A549 (cell line): ENCODE results near the gene ENOX2. TPM values are rescaled to one million over a fixed set of nuclear protein-coding genes. Genes with fewer than 3 reads are reported as not detected.

Experiments
- ATAC-seq, 2 experiments: fragments of 200-7000 bp in 1 of 2; fragments of >200 bp in 1 of 2; cut with Nextera tagmentation in 1 of 2; cut with Tn5 transposase in 1 of 2; 3 replicates each; pipeline versions ENCODE4 v1.8.0 to v1.9.1; 2018 to 2020; ENCODE audit warnings: mild to moderate bottlenecking in 1 of 2, moderate library complexity in 1 of 2
- CTCF ChIA-PET: fragments of 300-600 bp; sonication (Branson Sonifier 250); formaldehyde crosslinking; extraction: SDS; loops from one replicate; lab custom pipeline; 2021; ENCODE audit warnings: antibody characterized with exemption, inconsistent platforms; lab: Yijun Ruan, JAX
- POLR2A ChIA-PET: fragments of 350-600 bp; formaldehyde crosslinking; extraction: SDS; loops from one replicate; lab custom pipeline; 2021; ENCODE audit warnings: antibody characterized with exemption, inconsistent platforms; lab: Yijun Ruan, JAX
- DNase-seq, 2 experiments: peaks; one replicate each; pipeline versions ENCODE4 v3.0.0 to v3.0.0-alpha.2; 2011 to 2016; ENCODE audit warnings: low read depth in 1 of 2, low spot score in 1 of 2
- FAIRE-seq: peaks from 2 replicates; lab custom pipeline; 2011; peaks lifted over from hg19 to GRCh38; lab: Jason Lieb, UNC
- H3K27ac ChIP-seq, 2 experiments: fragments of >200 bp; sonication (Bioruptor Twin); formaldehyde crosslinking; 3 replicates each; pipeline ENCODE4 v1.5.1; 2016 to 2017
- H3K4me1 ChIP-seq: fragments of >200 bp; sonication (Bioruptor Twin); formaldehyde crosslinking; 3 replicates; pipeline ENCODE4 v1.6.1; 2016
- H3K4me2 ChIP-seq: fragments of >200 bp; sonication (Bioruptor Twin); formaldehyde crosslinking; 3 replicates; pipeline ENCODE4 v1.6.1; 2016
- H3K4me3 ChIP-seq: fragments of >200 bp; sonication (Bioruptor Twin); formaldehyde crosslinking; 3 replicates; pipeline ENCODE4 v1.5.1; 2016
- H3K9me3 ChIP-seq: fragments of >200 bp; sonication (Bioruptor Twin); formaldehyde crosslinking; 3 replicates; pipeline ENCODE4 v1.6.1; 2016
- BHLHE40 ChIP-seq: IDR thresholded peaks from 2 replicates; pipeline ENCODE4 v1.6.1; 2012; ENCODE audit warnings: low read depth, low read length, inconsistent platforms
- CHD2 ChIP-seq: fragments of 150-350 bp; IDR thresholded peaks from 2 replicates; pipeline ENCODE4 v1.6.1; 2014; ENCODE audit warnings: low read length; ENCODE audit not compliant: partially characterized antibody
- CHD4 ChIP-seq: fragments of 200-600 bp; sonication (generic); IDR thresholded peaks from 2 replicates; pipeline ENCODE4 v1.6.1; 2016; ENCODE audit warnings: antibody characterized with exemption, mild to moderate bottlenecking, borderline replicate concordance
- EHF ChIP-seq: fragments of 250-450 bp; sonication (Bioruptor Pico); IDR thresholded peaks from 2 replicates; pipeline ENCODE4 v1.5.0; 2020; ENCODE audit warnings: mild to moderate bottlenecking
- EP300 ChIP-seq, 2 experiments: fragments of >200 bp; sonication (Bioruptor Twin); formaldehyde crosslinking; IDR thresholded peaks; 2 replicates in 1 of 2; 3 replicates in 1 of 2; pipeline ENCODE4 v1.6.1; 2016 to 2017
- FOSB ChIP-seq: fragments of 250-450 bp; sonication (Bioruptor Pico); IDR thresholded peaks from 2 replicates; pipeline ENCODE4 v1.5.0; 2020; ENCODE audit warnings: mild to moderate bottlenecking, moderate library complexity
- FOSL2 ChIP-seq, 2 experiments: fragments of 450-650 bp in 1 of 2; fragments of >200 bp in 1 of 2; sonication (Bioruptor Twin) in 1 of 2; formaldehyde crosslinking; IDR thresholded peaks; 2 replicates each; pipeline versions ENCODE4 v1.5.0 to v1.6.1; 2016 to 2020; ENCODE audit warnings: mild to moderate bottlenecking in 1 of 2, moderate library complexity in 1 of 2
- FOXS1 ChIP-seq: fragments of 250-450 bp; sonication (Bioruptor Pico); IDR thresholded peaks from 2 replicates; pipeline ENCODE4 v1.5.0; 2020; ENCODE audit warnings: mild to moderate bottlenecking, moderate library complexity
- GATA3 ChIP-seq: IDR thresholded peaks from 2 replicates; pipeline ENCODE4 v1.6.1; 2012; ENCODE audit warnings: borderline replicate concordance
- HDAC2 ChIP-seq: fragments of 200-600 bp; sonication (generic); IDR thresholded peaks from 2 replicates; pipeline ENCODE4 v1.6.1; 2016
- HEYL ChIP-seq: fragments of 250-450 bp; sonication (Bioruptor Pico); IDR thresholded peaks from 2 replicates; pipeline ENCODE4 v1.8.0; 2021; ENCODE audit warnings: mild to moderate bottlenecking, moderate library complexity
- JUNB ChIP-seq: fragments of >200 bp; sonication (Bioruptor Twin); formaldehyde crosslinking; IDR thresholded peaks from 2 replicates; pipeline ENCODE4 v1.6.1; 2016
- NFE2L2 ChIP-seq: fragments of 150-350 bp; conservative IDR thresholded peaks from 2 replicates; pipeline ENCODE4 v1.6.1; 2014; ENCODE audit warnings: low read length
- NR3C1 ChIP-seq: fragments of >200 bp; sonication (Bioruptor Twin); formaldehyde crosslinking; IDR thresholded peaks from 3 replicates; pipeline ENCODE4 v1.6.1; 2017
- PHF8 ChIP-seq: fragments of 200-600 bp; sonication (generic); IDR thresholded peaks from 2 replicates; pipeline ENCODE4 v1.6.1; 2016; ENCODE audit warnings: low read depth, mild to moderate bottlenecking, antibody characterized with exemption, moderate library complexity, borderline replicate concordance
- POLR2AphosphoS2 ChIP-seq: conservative IDR thresholded peaks from 2 replicates; pipeline ENCODE4 v1.6.1; 2012; ENCODE audit warnings: low read length, improper control_type of control experiment, inconsistent platforms
- RARB ChIP-seq: fragments of 250-450 bp; sonication (Bioruptor Pico); IDR thresholded peaks from 2 replicates; pipeline ENCODE4 v1.8.0; 2021; ENCODE audit warnings: mild to moderate bottlenecking, moderate library complexity
- RCOR1 ChIP-seq: fragments of 150-350 bp; IDR thresholded peaks from 2 replicates; pipeline ENCODE4 v1.6.1; 2014; ENCODE audit warnings: antibody characterized with exemption, low read length, low read depth
- RFX5 ChIP-seq: fragments of 450-650 bp; IDR thresholded peaks from 2 replicates; pipeline ENCODE4 v1.7.1; 2014; ENCODE audit warnings: antibody characterized with exemption, mild to moderate bottlenecking, moderate library complexity
- RNF2 ChIP-seq: fragments of 200-600 bp; sonication (generic); IDR thresholded peaks from 2 replicates; pipeline ENCODE4 v1.6.1; 2016; ENCODE audit warnings: low read depth, mild to moderate bottlenecking, antibody characterized with exemption, moderate library complexity, borderline replicate concordance
- ZC3H11A ChIP-seq: fragments of 450-650 bp; IDR thresholded peaks from 2 replicates; pipeline ENCODE4 v1.6.1; 2014; ENCODE audit warnings: antibody characterized with exemption, mild to moderate bottlenecking
- ZNF302 ChIP-seq: fragments of 250-450 bp; sonication (Bioruptor Pico); IDR thresholded peaks from 2 replicates; pipeline ENCODE4 v1.9.0; 2021; ENCODE audit warnings: inconsistent platforms, mild to moderate bottlenecking, moderate library complexity
- ZSCAN20 ChIP-seq: fragments of 250-450 bp; sonication (Bioruptor Pico); IDR thresholded peaks from 2 replicates; pipeline ENCODE4 v1.8.0; 2022; ENCODE audit warnings: mild to moderate bottlenecking, moderate library complexity
- WGBS: methylation state at CpG from one replicate; pipeline ENCODE4 v1.1.6; 2017; ENCODE audit errors: missing lambda C conversion rate; 5-methylcytosine and 5-hydroxymethylcytosine counted together
- polyA plus RNA-seq, 4 experiments: library from polyadenylated mRNA; depleted of rRNA in 3 of 4; stranded (reverse); fragments of >200 nt; fragmentation: RNase III in 1 of 4; extraction: RNeasy Plus Mini Kit Qiagen cat#74134 plus additional on column Dnase treatment in 1 of 4; gene quantifications; 2 replicates in 3 of 4; 3 replicates in 1 of 4; pipeline ENCODE4 v1.2.3, GENCODE V29; 2011 to 2017
- TF ChIP-seq, protein P1 (sequence below): IDR thresholded peaks from 2 replicates; pipeline ENCODE4 v1.6.1; 2012
- TF ChIP-seq, protein P2 (sequence below): fragments of 250-450 bp; sonication (Bioruptor Pico); IDR thresholded peaks from 2 replicates; pipeline ENCODE4 v1.5.0; 2021; ENCODE audit warnings: mild to moderate bottlenecking, moderate library complexity, borderline replicate concordance
- TF ChIP-seq, protein P3 (sequence below): IDR thresholded peaks from 2 replicates; pipeline ENCODE4 v1.6.1; 2012
- TF ChIP-seq, protein P4 (sequence below): fragments of >200 bp; sonication (Bioruptor Twin); formaldehyde crosslinking; IDR thresholded peaks from 3 replicates; pipeline ENCODE4 v1.6.1; 2016
- TF ChIP-seq, protein P5 (sequence below): fragments of >200 bp; sonication (Bioruptor Twin); formaldehyde crosslinking; IDR thresholded peaks from 2 replicates; pipeline ENCODE4 v1.6.1; 2016

Gene ENOX2
- polyA plus RNA-seq, 2 of the 4 experiments (the other 2 are of a cell fraction), result 10.3 to 35.5 TPM

DNA sequence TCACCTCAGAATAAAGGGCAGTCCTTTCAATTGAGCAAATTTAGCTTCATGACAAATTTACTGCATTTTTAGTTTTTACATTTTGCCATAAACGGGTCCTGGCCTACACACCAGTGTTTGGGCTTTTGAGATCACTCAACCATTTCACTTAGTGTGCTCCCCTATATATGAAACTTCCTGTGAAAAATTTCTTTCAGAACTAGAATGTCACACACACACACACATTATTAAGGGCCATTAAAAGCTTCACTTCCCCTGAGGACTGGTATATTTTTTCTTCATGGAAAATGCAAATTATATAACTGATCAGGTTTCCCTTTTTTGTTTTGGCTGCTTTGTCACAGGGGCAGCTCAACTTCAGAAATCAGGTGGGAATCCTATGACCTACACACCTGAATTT is 206.5 kb downstream of the ENOX2 start:
- CTCF ChIA-PET, result interaction anchor here (1.1 kb wide), 1 partner anchor 22 kb away, joined by 3 read pairs; no protein-coding TSS in a partner anchor
- TF ChIP-seq FOSB (CRISPR knock-in tag) (no peak), EHF (CRISPR knock-in tag) (no peak), FOXS1 (CRISPR knock-in tag) (no peak), RARB (no peak), ZSCAN20 (no peak), CHD4 (no peak), HEYL (no peak), GATA3 (no peak), EP300 (IDR thresholded peaks at IDR 0.05) (no peak), NR3C1 (no peak), PHF8 (no peak), HDAC2 (no peak), RNF2 (no peak)
- TF ChIP-seq, protein P1, sequence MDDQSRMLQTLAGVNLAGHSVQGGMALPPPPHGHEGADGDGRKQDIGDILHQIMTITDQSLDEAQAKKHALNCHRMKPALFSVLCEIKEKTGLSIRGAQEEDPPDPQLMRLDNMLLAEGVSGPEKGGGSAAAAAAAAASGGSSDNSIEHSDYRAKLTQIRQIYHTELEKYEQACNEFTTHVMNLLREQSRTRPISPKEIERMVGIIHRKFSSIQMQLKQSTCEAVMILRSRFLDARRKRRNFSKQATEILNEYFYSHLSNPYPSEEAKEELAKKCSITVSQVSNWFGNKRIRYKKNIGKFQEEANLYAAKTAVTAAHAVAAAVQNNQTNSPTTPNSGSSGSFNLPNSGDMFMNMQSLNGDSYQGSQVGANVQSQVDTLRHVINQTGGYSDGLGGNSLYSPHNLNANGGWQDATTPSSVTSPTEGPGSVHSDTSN, result no peak
- TF ChIP-seq, protein P2, sequence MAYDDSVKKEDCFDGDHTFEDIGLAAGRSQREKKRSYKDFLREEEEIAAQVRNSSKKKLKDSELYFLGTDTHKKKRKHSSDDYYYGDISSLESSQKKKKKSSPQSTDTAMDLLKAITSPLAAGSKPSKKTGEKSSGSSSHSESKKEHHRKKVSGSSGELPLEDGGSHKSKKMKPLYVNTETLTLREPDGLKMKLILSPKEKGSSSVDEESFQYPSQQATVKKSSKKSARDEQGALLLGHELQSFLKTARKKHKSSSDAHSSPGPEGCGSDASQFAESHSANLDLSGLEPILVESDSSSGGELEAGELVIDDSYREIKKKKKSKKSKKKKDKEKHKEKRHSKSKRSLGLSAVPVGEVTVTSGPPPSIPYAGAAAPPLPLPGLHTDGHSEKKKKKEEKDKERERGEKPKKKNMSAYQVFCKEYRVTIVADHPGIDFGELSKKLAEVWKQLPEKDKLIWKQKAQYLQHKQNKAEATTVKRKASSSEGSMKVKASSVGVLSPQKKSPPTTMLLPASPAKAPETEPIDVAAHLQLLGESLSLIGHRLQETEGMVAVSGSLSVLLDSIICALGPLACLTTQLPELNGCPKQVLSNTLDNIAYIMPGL (CRISPR knock-in tag), result no peak
- Histone ChIP-seq H3K4me1 (no peaks in the 10 kb centered on the region), H3K9me3 (no peaks in the 10 kb centered on the region), H3K27ac (no peak overlapping the region), H3K4me3 (no peak overlapping the region), H3K4me2 (no peak overlapping the region)
- DNase-seq (no peak), ATAC-seq (no peak), FAIRE-seq (no peak)
- 86% methylated on average over 1 of the region's 1 CpG for WGBS
- POLR2A ChIA-PET, result no interaction called here

GRCh38 chrX:130695931-130696330 is 207.1 kb downstream of the ENOX2 start:
- 77% methylated on average over 1 of the region's 1 CpG for WGBS
- no peaks in the 10 kb centered on the region for H3K9me3 ChIP-seq
- ATAC-seq (no peak), FAIRE-seq (no peak), DNase-seq (no peak)
- no peak overlapping the region for H3K27ac ChIP-seq
- H3K4me1 ChIP-seq, result no peaks in the 10 kb centered on the region
- no peak for TF ChIP-seq FOSB (CRISPR knock-in tag)
- no peak overlapping the region for H3K4me3 ChIP-seq
- CTCF ChIA-PET, result no interaction called here
- POLR2A ChIA-PET, result no interaction called here
- no peak overlapping the region for H3K4me2 ChIP-seq

DNA sequence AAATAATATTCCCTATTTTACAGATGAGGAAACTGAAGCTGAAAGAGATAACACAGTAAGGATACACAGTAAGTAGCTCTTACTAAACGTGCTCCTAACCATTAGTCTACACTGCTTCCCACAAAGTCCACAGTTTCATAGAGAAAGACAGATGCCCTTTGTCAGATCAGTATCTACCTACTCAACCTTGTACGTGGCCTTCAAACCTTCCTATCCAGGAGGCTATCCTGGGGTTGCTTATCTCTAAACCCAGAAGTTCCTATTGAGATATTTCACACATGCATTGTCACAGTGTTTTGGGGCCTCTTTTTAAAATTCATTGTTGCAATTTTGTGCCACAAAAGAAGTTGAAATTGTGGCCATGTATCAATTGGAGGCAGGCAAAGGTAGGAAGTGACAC is 208.0 kb downstream of the ENOX2 start:
- no peak for FAIRE-seq
- WGBS, result 52% methylated on average over 2 of the region's 2 CpGs
- Histone ChIP-seq H3K27ac (no peak overlapping the region), H3K4me1 (no peaks in the 10 kb centered on the region), H3K4me3 (no peak overlapping the region), H3K9me3 (no peaks in the 10 kb centered on the region), H3K4me2 (no peak overlapping the region)
- CTCF ChIA-PET, result no interaction called here
- TF ChIP-seq BHLHE40 (no peak), FOXS1 (CRISPR knock-in tag) (no peak), ZNF302 (no peak), NFE2L2 (no peak), EHF (CRISPR knock-in tag) (no peak), FOSL2 (IDR thresholded peaks at IDR 0.05) (no peak), FOSL2 (CRISPR knock-in tag; IDR thresholded peaks at IDR 0.05) (no peak), GATA3 (no peak), JUNB (no peak), ZC3H11A (no peak), RCOR1 (no peak), RFX5 (no peak), CHD2 (no peak), ZSCAN20 (no peak), POLR2AphosphoS2 (no peak), FOSB (CRISPR knock-in tag) (no peak)
- TF ChIP-seq, protein P1, result no peak
- TF ChIP-seq, protein P3, sequence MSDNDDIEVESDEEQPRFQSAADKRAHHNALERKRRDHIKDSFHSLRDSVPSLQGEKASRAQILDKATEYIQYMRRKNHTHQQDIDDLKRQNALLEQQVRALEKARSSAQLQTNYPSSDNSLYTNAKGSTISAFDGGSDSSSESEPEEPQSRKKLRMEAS, result no peak
- TF ChIP-seq, protein P4, sequence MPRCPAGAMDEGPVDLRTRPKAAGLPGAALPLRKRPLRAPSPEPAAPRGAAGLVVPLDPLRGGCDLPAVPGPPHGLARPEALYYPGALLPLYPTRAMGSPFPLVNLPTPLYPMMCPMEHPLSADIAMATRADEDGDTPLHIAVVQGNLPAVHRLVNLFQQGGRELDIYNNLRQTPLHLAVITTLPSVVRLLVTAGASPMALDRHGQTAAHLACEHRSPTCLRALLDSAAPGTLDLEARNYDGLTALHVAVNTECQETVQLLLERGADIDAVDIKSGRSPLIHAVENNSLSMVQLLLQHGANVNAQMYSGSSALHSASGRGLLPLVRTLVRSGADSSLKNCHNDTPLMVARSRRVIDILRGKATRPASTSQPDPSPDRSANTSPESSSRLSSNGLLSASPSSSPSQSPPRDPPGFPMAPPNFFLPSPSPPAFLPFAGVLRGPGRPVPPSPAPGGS, result no peak
- TF ChIP-seq, protein P5, sequence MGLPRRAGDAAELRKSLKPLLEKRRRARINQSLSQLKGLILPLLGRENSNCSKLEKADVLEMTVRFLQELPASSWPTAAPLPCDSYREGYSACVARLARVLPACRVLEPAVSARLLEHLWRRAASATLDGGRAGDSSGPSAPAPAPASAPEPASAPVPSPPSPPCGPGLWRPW, result no peak
- ATAC-seq, result no peak
- POLR2A ChIA-PET, result no interaction called here
- no peak for DNase-seq
